ENCODE measurements around the gene SLC25A30. TPM values are rescaled to one million over a fixed set of nuclear protein-coding genes. Genes with fewer than 3 reads are reported as not detected.

Gene SLC25A30
- total and polyA plus RNA-seq, 2 of the 13 experiments (the other 11 are each of a cell fraction or from before 2014, with no cell fraction given) = 19.6 to 22.5 TPM

DNA sequence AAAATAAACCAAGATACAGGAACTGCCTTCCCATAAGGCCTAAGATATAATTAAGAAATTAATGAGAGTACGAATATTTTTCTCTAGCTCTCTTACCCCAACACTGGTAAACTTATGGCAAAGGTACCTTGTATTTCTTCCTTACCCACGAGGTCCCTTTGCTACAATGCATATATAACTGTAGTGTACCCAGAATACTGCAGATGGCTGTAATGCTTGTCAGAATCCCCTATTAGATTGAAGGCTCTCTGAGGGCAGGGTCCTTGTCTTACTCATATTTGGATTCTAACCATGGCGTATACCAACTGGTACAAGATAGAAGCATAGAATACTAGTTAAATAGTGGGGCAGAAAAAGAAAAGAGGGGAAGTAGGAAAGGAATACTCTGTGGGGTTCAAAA lies 15.1 kb downstream of the SLC25A30 start:
- H4K20me1 ChIP-seq (ENCODE audit: insufficient read depth, low read length) = no peaks in the 10 kb centered on the region
- H3K36me3 ChIP-seq (replicated peaks in 1 of 2; ENCODE audit: control insufficient read depth in 1 of 2, insufficient read depth in 2 of 2, low read length in 2 of 2) = peaks cover 18 to 81% of the 10 kb centered on the region in 2 experiments
- no peak for FAIRE-seq
- no peak overlapping the region for H3K9ac ChIP-seq (ENCODE audit: insufficient read depth, low read depth, low read length)
- no peak overlapping the region for H3K4me3 ChIP-seq (replicated peaks in 1 of 3; ENCODE audit: insufficient read depth in 1 of 3, low read depth in 2 of 3, low read length in 3 of 3)
- intact Hi-C loops (cut with micrococcal nuclease; ENCODE audit: unreplicated experiment) = no loop called here
- ChIA-PET CTCF (ENCODE audit: low intra/inter-chr PET ratio, low total read pairs) (no interaction called here), POLR2A (no interaction called here)
- no peak for DNase-seq (ENCODE audit: low spot score)
- no peak overlapping the region for H2AFZ ChIP-seq (ENCODE audit: low read length)
- in situ Hi-C loops (cut with HindIII; ENCODE audit: extremely low pct_ligation_motif_present, low pct_unique_long_range_greater_than_20kb) = no loop called here
- no peaks in the 10 kb centered on the region for H3K79me2 ChIP-seq (ENCODE audit: insufficient read depth, low read length)
- ATAC-seq = no peak
- TSS peak; percentile 7 for BruUV-seq (replicated peaks)
- H3K27ac ChIP-seq (ENCODE audit: extremely low read length, insufficient read depth, low read length) = no peak overlapping the region
- H3K4me1 ChIP-seq (ENCODE audit: insufficient read depth, low read length) = no peaks in the 10 kb centered on the region
- TF ChIP-seq HOXA3 (CRISPR knock-in tag; IDR thresholded peaks at IDR 0.05) (no peak), GTF2F1 (IDR thresholded peaks at IDR 0.05; ENCODE audit: low read length) (no peak), ELF1 (CRISPR knock-in tag; IDR thresholded peaks at IDR 0.05) (no peak), SRSF9 (IDR thresholded peaks at IDR 0.05; ENCODE audit: borderline replicate concordance, insufficient read depth, low read depth, low read length, poor library complexity, severe bottlenecking) (no peak), ZNF841 (CRISPR knock-in tag; IDR thresholded peaks at IDR 0.05; ENCODE audit: borderline replicate concordance) (no peak), MEIS1 (CRISPR knock-in tag; IDR thresholded peaks at IDR 0.05; ENCODE audit: borderline replicate concordance) (no peak), BRF2 (CRISPR knock-in tag; IDR thresholded peaks at IDR 0.05) (no peak), TOPORS (CRISPR knock-in tag; IDR thresholded peaks at IDR 0.05) (no peak), MYNN (CRISPR knock-in tag; IDR thresholded peaks at IDR 0.05; ENCODE audit: low read depth) (no peak), ZNF766 (CRISPR knock-in tag; IDR thresholded peaks at IDR 0.05; ENCODE audit: borderline replicate concordance) (no peak), GATA4 (IDR thresholded peaks at IDR 0.05; ENCODE audit: borderline replicate concordance, low read depth) (no peak)
- TF ChIP-seq, protein P1, sequence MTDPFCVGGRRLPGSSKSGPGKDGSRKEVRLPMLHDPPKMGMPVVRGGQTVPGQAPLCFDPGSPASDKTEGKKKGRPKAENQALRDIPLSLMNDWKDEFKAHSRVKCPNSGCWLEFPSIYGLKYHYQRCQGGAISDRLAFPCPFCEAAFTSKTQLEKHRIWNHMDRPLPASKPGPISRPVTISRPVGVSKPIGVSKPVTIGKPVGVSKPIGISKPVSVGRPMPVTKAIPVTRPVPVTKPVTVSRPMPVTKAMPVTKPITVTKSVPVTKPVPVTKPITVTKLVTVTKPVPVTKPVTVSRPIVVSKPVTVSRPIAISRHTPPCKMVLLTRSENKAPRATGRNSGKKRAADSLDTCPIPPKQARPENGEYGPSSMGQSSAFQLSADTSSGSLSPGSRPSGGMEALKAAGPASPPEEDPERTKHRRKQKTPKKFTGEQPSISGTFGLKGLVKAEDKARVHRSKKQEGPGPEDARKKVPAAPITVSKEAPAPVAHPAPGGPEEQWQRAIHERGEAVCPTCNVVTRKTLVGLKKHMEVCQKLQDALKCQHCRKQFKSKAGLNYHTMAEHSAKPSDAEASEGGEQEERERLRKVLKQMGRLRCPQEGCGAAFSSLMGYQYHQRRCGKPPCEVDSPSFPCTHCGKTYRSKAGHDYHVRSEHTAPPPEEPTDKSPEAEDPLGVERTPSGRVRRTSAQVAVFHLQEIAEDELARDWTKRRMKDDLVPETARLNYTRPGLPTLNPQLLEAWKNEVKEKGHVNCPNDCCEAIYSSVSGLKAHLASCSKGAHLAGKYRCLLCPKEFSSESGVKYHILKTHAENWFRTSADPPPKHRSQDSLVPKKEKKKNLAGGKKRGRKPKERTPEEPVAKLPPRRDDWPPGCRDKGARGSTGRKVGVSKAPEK (CRISPR knock-in tag; IDR thresholded peaks at IDR 0.05; ENCODE audit: borderline replicate concordance) = no peak
- TF ChIP-seq, protein P2, sequence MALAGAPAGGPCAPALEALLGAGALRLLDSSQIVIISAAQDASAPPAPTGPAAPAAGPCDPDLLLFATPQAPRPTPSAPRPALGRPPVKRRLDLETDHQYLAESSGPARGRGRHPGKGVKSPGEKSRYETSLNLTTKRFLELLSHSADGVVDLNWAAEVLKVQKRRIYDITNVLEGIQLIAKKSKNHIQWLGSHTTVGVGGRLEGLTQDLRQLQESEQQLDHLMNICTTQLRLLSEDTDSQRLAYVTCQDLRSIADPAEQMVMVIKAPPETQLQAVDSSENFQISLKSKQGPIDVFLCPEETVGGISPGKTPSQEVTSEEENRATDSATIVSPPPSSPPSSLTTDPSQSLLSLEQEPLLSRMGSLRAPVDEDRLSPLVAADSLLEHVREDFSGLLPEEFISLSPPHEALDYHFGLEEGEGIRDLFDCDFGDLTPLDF (CRISPR knock-in tag; IDR thresholded peaks at IDR 0.05) = no peak
- 96% methylated on average over 3 of the region's 3 CpGs for WGBS (ENCODE audit: low lambda C conversion rate)
- H3K9me3 ChIP-seq (ENCODE audit: low read length) = no peaks in the 10 kb centered on the region
- H3K4me2 ChIP-seq (ENCODE audit: low read depth, low read length) = no peak overlapping the region
- no peaks in the 10 kb centered on the region for H3K27me3 ChIP-seq (ENCODE audit: control insufficient read depth in 1 of 2, insufficient read depth in 2 of 2, low read length in 2 of 2)

Measured in HepG2 (cell line).